Mucosa of gallbladder (tissue), 1 donor: Measurements from ENCODE around the gene AP3M1. TPM values are rescaled to one million over a fixed set of nuclear protein-coding genes. Genes with fewer than 3 reads are reported as not detected.
A peak's percentile ranks its signal among the peaks of the same experiment; 100 is the strongest.
"Not testable (repeated sequence)": the region's sequence is repeated elsewhere in the genome, so short reads cannot be mapped to it uniquely, and the experiment has no call there.

Experiments
- DNase-seq: peaks from one replicate; pipeline ENCODE4 v3.0.0-alpha.2; 2020; ENCODE audit warnings: low spot score
- total RNA-seq: library from RNA; stranded (reverse); gene quantifications from one replicate; pipeline ENCODE4 v1.2.1, GENCODE V29; 2021
- donor health status: DM: no; HTN: no; CAD: no.

The AP3M1 gene
- total RNA-seq: 35.9 TPM

- DNase-seq: no peak
These were observed at the start of gene AP3M1 for GRCh38 chr10:74150204-74150989. Gene AP3M1 (minus strand): TSS chr10:74150828. CDS start chr10:74138379, 12,449 bp downstream.

- DNase-seq: no peak
These were observed 48.7 kb upstream of the AP3M1 start for GRCh38 chr10:74199315-74199714.

GRCh38 chr10:74194999-74195398, 44.4 kb upstream of the AP3M1 start:
- DNase-seq: no peak

GRCh38 chr10:74194545-74194944, 43.9 kb upstream of the AP3M1 start:
- no peak for DNase-seq

- no peak for DNase-seq
These were observed 39.9 kb upstream of the AP3M1 start for GRCh38 chr10:74190494-74190893.

- no peak for DNase-seq
These were observed 39.4 kb upstream of the AP3M1 start for GRCh38 chr10:74189999-74190421.

GRCh38 chr10:74188617-74189016, 38.0 kb upstream of the AP3M1 start:
- not testable (repeated sequence) for DNase-seq

GRCh38 chr10:74187237-74187636, 36.6 kb upstream of the AP3M1 start:
- DNase-seq: no peak

- DNase-seq: no peak
These were observed 36.0 kb upstream of the AP3M1 start for GRCh38 chr10:74186678-74187077.

- no peak for DNase-seq
These were observed 28.6 kb upstream of the AP3M1 start for GRCh38 chr10:74179111-74179710.

- no peak for DNase-seq
These were observed 27.6 kb upstream of the AP3M1 start for GRCh38 chr10:74178042-74178791.

GRCh38 chr10:74177140-74177677, 26.6 kb upstream of the AP3M1 start:
- no peak for DNase-seq

- DNase-seq: peak; percentile 94
These were observed 25.9 kb upstream of the AP3M1 start for GRCh38 chr10:74176380-74177139.

- no peak for DNase-seq
These were observed 25.1 kb upstream of the AP3M1 start for GRCh38 chr10:74175510-74176379.

GRCh38 chr10:74174521-74174920, 23.9 kb upstream of the AP3M1 start:
- DNase-seq: no peak

GRCh38 chr10:74171625-74172024, 21.0 kb upstream of the AP3M1 start:
- no peak for DNase-seq

- DNase-seq: no peak
These were observed 16.8 kb upstream of the AP3M1 start for GRCh38 chr10:74167443-74167842.

- DNase-seq: no peak
These were observed 14.9 kb upstream of the AP3M1 start for GRCh38 chr10:74165530-74165901.

- DNase-seq: no peak
These were observed 14.3 kb upstream of the AP3M1 start for GRCh38 chr10:74164716-74165529.
